Psoas muscle (tissue), 8 donors: ENCODE results near the gene SOS1. TPM values are rescaled to one million over a fixed set of nuclear protein-coding genes. Genes with fewer than 3 reads are reported as not detected.

Experiments
- ATAC-seq, 4 donors: fragments of 200-7000 bp; cut with Tn5 transposase; one replicate each; pipeline ENCODE4 v1.9.1; 2020; ENCODE audit warnings: moderate library complexity in 3 of 4, mild to moderate bottlenecking in 2 of 4
- DNase-seq, 2 donors: peaks; one replicate each; pipeline ENCODE4 v3.0.0-alpha.2; 2020
- H3K27ac ChIP-seq: fragments of 200-600 bp; one replicate; pipeline ENCODE4 v1.8.0; 2022
- H3K27me3 ChIP-seq, 3 donors: fragments of 200-600 bp in 1 of 3; one replicate each; pipeline versions ENCODE4 v1.6.1 to v1.8.0; 2013 to 2022; ENCODE audit warnings: low read length in 2 of 3, mild to moderate bottlenecking in 2 of 3, moderate library complexity in 1 of 3; ENCODE audit not compliant: insufficient read depth in 3 of 3
- H3K36me3 ChIP-seq, 2 donors: fragments of 200-600 bp in 1 of 2; one replicate each; pipeline versions ENCODE4 v1.6.1 to v1.8.0; 2013 to 2022; ENCODE audit warnings: low read depth in 1 of 2, mild to moderate bottlenecking in 1 of 2, moderate library complexity in 1 of 2; ENCODE audit not compliant: insufficient read depth in 1 of 2
- H3K4me1 ChIP-seq: fragments of 200-600 bp; one replicate; pipeline ENCODE4 v1.8.0; 2022
- H3K4me3 ChIP-seq: fragments of 200-600 bp; one replicate; pipeline ENCODE4 v1.8.0; 2022; ENCODE audit warnings: mild to moderate bottlenecking
- H3K9me3 ChIP-seq: fragments of 200-600 bp; one replicate; pipeline ENCODE4 v1.8.0; 2022
- CTCF ChIP-seq: fragments of 200-600 bp; IDR thresholded peaks from one replicate; pipeline ENCODE4 v1.8.0; 2022; ENCODE audit warnings: antibody characterized with exemption
- WGBS, 3 donors: extraction: QIAGEN DNeasy Blood & Tissue Kit; methylation state at CpG; one replicate each; pipeline versions ENCODE4 v1.1.6 to v1.1.7; 2013; 5-methylcytosine and 5-hydroxymethylcytosine counted together
- intact Hi-C, 2 donors: fragments of 100-400 bp; cut with DNase I; formaldehyde crosslinking; loops; one replicate each; pipeline versions ENCODE4 v1.11.0 to v1.14.2; 2022
- polyA plus RNA-seq, 3 donors: library from polyadenylated mRNA; stranded (reverse); fragments of 200-250 nt; gene quantifications; one replicate each; pipeline ENCODE4 v1.2.3, GENCODE V29; 2013
- total RNA-seq, 4 donors: library from RNA; stranded (reverse); fragmentation: NEBNext Ultra II Directional in 2 of 4; extraction: Animal tissue kit (Norgen Biotek cat#: 25700) in 2 of 4; gene quantifications; one replicate each; pipeline versions ENCODE4 v1.2.1 to v1.2.4, GENCODE V29; 2021 to 2023
- donor health status: healthy with polysubstance abuse.
- donor health status: DM: no; HTN: no; CAD: no; lungs with moderate emphysema.
- donor health status: Bipolar disorder and iron deficiency.
- donor health status: healthy.
- donor health status: DM: yes; HTN: yes; CAD: no.
- donor health status: DM: no; HTN: no; CAD: no.
- donor health status: DM: no; HTN: no; CAD: no.
- donor health status: DM: yes; HTN: yes; CAD: no.

Gene SOS1
- total and polyA plus RNA-seq, 7 donors = 4.9 to 35.7 (median 25.4) TPM

GRCh38 chr2:39015424-39015823, 105.4 kb downstream of the SOS1 start:
- H3K4me3 ChIP-seq = no peak overlapping the region
- H3K4me1 ChIP-seq = peaks cover 6% of the 10 kb centered on the region
- H3K27me3 ChIP-seq = no peaks in the 10 kb centered on the region
- DNase-seq = no peak
- intact Hi-C loops = no loop called here
- no peak overlapping the region for H3K27ac ChIP-seq
- H3K36me3 ChIP-seq = peaks cover 0 to 36% of the 10 kb centered on the region in 2 donors
- H3K9me3 ChIP-seq = no peaks in the 10 kb centered on the region
- 97 to 100% (median 100%) methylated on average over 1 of the region's 1 CpG for WGBS, 3 donors
- no peak for ATAC-seq
- no peak for TF ChIP-seq CTCF

DNA sequence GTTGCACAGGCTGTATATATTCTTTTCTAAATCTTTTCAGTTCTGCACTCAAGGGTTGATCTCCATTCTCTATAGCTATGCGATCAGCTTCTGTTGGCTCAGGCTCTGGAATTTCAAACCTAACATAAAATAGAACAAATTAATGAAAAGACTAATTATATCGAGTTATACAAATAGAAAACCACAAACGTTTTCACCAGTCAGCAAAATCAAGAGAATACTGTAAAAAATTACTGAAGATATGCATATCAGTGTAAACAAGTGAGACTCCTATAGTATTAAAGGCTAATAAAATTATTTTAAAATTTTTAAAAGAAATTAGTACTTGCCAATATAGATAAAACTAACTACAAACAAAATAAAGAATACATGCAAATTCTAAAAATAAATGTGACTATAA, 107.0 kb downstream of the SOS1 start:
- 86 to 96% (median 88%) methylated on average over 3 of the region's 3 CpGs for WGBS, 3 donors
- intact Hi-C loops = no loop called here
- TF ChIP-seq CTCF = no peak

GRCh38 chr2:39008665-39009064, 112.2 kb downstream of the SOS1 start:
- TF ChIP-seq CTCF = no peak
- DNase-seq = no peak
- no peaks in the 10 kb centered on the region for H3K4me1 ChIP-seq
- ATAC-seq = no peak
- H3K27ac ChIP-seq = no peak overlapping the region
- H3K36me3 ChIP-seq = peaks cover 0 to 95% of the 10 kb centered on the region in 2 donors
- H3K9me3 ChIP-seq = no peaks in the 10 kb centered on the region
- no peak overlapping the region for H3K4me3 ChIP-seq
- intact Hi-C loops = no loop called here
- 96 to 100% (median 97%) methylated on average over 1 of the region's 1 CpG for WGBS, 3 donors
- H3K27me3 ChIP-seq = no peaks in the 10 kb centered on the region

More for the DNA sequence above, 107.0 kb downstream of the SOS1 start:
- DNase-seq = no peak
- Histone ChIP-seq H3K4me1 (peaks cover 6% of the 10 kb centered on the region), H3K27me3 (no peaks in the 10 kb centered on the region), H3K9me3 (no peaks in the 10 kb centered on the region), H3K4me3 (no peak overlapping the region), H3K36me3 (peaks cover 0 to 51% of the 10 kb centered on the region in 2 donors), H3K27ac (no peak overlapping the region)
- no peak for ATAC-seq

DNA sequence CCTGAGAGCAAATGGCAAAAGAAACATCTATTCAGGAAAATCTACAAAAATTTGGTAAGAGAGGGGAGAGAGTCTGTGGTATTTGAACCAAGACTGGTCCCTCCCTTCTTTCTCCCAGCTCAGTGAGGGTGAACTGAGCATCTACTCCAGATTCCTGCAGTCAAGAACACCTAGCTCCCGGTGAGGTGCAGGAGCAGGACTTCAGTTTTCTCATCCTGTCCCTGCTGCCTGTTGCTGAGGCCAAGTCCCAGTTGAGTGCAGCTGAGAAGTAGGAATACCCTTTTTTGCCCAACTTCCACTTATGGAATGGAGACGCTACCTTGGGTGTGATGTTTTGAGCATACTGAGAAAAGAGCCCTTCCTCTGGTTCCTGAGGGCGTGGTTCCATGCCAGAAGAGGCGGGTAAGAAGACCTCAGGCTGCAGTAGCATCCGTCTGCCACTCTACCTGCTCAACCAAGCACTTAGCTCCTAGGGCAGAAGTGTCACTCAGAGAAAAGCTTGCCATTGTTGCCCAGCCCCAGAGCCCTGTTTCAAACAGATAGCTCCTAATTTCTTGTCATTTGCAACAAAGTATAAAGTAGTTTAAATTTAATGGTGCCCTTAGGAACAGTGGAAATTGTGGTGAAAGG, 112.9 kb downstream of the SOS1 start:
- H3K4me1 ChIP-seq = no peaks in the 10 kb centered on the region
- no peak overlapping the region for H3K4me3 ChIP-seq
- TF ChIP-seq CTCF = no peak
- intact Hi-C loops = no loop called here
- H3K9me3 ChIP-seq = no peaks in the 10 kb centered on the region
- H3K36me3 ChIP-seq = peaks cover 0 to 95% of the 10 kb centered on the region in 2 donors
- H3K27ac ChIP-seq = no peak overlapping the region
- WGBS, 3 donors = 76 to 91% (median 77%) methylated on average over 5 of the region's 5 CpGs
- DNase-seq = no peak
- ATAC-seq = no peak
- H3K27me3 ChIP-seq = no peaks in the 10 kb centered on the region

DNA sequence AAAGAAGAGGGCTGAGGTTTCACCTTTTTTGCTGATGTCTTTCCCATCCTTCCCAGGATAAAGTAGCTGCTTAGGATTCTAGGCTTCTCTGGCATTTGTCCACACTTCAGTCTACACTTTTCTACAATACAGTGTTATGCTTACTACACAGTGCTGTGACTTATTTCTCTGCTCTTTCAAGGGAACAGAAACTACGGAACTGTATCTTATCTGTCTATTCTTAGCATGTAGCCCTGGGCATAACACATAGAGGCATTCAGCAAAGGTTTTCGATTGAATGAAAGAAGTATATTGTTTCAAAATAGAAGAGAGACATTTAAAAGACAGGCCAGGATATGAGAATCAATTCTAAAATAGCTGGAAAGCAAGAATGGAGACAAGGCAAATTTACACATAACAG, 120.3 kb downstream of the SOS1 start:
- Histone ChIP-seq H3K27me3 (no peaks in the 10 kb centered on the region), H3K27ac (no peak overlapping the region), H3K4me3 (no peak overlapping the region), H3K4me1 (no peaks in the 10 kb centered on the region), H3K36me3 (peaks cover 4 to 97% of the 10 kb centered on the region in 2 donors), H3K9me3 (no peaks in the 10 kb centered on the region)
- DNase-seq = no peak
- ATAC-seq = no peak
- 83 to 91% (median 89%) methylated on average over 2 of the region's 2 CpGs for WGBS, 3 donors
- TF ChIP-seq CTCF = no peak
- intact Hi-C loops = no loop called here
